Measurements from ENCODE around the gene SLC38A9.
"Not testable (repeated sequence)": the region's sequence is repeated elsewhere in the genome, so short reads cannot be mapped to it uniquely, and the experiment has no call there.

The SLC38A9 gene

DNA sequence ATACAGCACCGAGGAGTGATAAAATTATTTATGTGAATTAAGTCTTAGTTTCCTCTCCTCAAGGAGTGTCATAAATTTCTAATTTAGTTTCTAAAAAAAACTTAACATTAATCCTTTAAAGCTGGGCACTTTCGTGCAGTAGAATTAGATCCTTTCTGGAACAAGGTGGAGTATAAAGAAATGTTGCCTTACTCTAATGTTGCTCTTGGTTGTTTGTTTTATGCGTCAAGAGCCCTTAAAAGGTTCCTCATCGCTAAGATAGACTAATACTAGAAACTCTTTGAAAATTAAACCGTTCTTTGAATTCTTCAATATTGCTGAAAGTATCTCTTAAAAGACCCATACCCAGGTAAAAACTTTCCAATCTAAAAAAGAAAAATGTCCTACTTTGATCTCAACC, 93.8 kb downstream of the SLC38A9 start:
- no peak for DNase-seq (ENCODE audit: insufficient read length, low spot score)
- FAIRE-seq: no peak

DNA sequence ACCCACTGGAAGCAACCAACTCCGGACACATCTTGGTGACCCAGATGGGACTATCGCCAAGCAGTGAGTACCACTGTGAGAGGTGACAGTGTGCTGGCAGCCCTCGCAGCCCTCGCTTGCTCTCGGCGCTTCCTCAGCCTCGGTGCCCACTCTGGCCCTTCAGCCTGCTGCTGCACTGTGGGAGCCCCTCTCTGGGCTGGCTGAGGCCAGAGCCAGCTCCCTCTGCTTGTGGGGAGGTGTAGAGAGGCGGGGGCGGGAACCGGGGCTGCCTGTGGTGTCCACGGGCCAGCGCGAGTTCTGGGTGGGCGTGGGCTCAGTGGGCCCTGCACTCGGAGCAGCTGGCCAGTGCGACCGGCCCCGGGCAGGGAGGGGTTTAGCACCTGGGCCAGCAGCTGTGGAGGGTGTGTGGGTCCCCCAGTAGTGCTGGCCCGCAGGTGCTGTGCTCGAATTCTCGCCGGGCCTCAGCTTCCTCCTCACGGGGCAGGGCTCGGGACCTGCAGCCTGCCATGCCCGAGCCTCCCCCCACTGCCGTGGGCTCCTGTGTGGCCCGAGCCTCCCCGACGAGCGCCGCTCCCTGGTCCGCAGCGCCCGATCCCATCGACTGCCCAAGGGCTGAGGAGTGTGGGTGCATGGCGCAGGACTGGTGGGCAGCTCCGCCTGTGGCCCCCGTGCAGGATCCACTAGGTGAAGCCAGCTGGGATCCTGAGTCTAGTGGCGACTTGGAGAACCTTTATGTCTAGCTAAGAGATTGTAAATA, 98.8 kb downstream of the SLC38A9 start:
- no peak for FAIRE-seq
- no peak for DNase-seq (ENCODE audit: insufficient read length, low spot score)

DNA sequence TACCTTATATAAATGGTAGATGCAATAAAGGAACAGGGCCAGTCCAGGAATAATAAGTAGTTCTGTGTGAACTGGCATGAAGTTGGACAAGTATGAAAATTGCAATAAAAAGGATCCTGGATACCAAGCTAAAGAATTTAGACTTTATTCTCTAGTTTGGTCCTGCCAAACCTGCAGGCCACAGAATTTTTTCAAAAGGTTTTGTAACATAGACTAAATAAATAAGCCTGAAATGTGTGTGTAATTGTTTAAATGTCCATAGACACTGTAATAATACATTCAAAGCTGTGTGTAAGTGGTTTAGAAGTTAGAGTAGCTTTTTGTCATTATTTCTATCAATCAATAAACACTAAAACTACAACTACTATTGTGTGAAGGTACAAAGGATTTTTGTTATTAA, 101.6 kb downstream of the SLC38A9 start:
- no peak for DNase-seq (ENCODE audit: insufficient read length, low spot score)
- FAIRE-seq: no peak

DNA sequence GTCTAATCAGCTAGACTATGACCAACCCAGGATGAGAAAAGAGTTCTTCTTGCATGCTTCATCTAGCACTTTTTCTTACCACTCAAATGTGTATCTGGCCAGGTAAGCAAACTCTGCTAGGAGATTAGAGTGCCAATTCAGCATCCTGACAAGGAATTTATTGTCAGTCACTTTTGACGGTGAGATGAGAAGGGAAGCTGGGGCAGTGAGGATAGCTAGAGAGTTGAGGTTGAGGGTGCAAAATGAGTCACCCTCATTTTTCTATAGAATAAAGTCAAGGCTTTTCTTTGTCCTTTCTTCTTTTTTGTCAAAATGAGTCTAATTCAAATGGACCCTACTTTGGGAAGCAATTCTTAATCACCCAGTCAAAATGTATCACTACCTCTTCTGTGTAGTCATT, 102.7 kb downstream of the SLC38A9 start:
- no peak for FAIRE-seq
- no peak for DNase-seq (ENCODE audit: insufficient read length, low spot score)

DNA sequence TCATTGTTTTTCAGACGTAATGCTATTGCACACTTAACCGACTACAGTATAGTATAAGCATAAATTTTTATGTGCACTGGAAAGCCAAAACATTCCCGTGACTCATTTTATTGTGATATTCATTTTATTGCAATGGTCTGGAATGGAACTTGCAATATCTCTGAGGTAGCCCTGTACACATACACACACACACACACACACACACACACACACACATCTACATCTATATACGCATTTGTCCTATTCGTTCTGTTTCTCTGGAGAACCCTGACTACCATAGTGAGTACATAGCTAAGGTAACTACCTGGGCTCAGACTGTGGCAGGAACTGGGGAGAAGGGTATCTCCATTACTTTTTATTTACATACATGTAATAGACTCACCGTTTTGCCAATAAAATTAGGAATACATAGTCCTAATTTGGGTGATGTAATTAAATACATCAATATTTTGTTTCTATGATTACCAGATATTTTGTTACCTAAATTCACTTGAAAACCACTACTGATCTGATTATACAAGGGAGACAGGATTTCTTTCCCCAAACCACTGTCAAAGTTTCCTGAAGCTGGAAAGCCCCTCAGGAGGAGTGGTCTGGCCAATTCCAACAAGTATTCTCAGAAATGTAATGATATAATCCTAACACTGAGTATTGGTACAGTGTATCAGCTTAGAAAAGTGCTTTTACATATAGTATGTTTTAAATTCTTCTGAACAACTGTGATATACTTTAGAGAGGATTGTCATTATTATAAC, 103.4 kb downstream of the SLC38A9 start:
- DNase-seq (ENCODE audit: insufficient read length, low spot score): no peak
- FAIRE-seq: no peak

DNA sequence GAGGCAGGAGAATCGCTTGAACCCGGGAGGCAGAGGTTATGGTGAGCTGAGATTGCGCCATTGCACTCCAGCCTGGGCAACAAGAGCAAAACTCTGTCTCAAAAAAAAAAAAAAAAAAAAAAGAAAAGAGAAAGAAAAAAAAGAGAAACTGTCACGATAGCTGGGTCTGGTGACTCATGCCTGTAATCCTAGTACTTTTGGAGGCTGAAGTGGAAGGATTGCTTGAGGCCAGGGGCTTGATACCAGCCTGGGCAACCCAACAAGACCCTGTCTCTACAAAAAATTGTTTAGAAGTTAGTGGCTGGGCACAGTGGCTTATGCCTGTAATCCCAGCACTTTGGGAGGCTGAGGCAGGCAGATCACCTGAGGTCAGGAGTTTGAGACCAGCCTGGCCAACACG, 104.8 kb downstream of the SLC38A9 start:
- DNase-seq (ENCODE audit: insufficient read length, low spot score); FAIRE-seq: not testable (repeated sequence)

DNA sequence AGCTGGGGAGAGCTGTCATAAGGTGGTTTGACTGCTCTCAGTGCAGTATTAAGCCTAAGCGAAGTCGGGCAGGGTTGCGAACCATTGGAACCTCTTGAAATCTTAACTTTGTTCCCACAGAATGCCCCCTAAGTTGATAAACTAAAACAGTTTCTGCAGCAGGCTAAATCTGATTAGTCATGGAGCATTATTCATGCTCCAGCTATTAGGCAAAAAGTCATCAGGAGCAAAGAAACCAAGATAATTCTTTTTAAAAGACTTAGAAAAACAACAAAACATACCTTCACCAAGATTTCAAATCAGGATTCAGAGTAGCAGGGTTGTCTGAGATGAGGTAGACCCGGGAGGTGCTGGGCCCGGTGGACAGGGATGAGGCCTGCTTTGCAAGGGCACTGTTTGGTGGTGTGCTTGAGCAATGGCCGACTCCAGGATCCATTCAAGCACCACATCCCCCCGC, 107.5 kb downstream of the SLC38A9 start:
- DNase-seq (ENCODE audit: insufficient read length, low spot score) (no peak), FAIRE-seq (no peak)

DNA sequence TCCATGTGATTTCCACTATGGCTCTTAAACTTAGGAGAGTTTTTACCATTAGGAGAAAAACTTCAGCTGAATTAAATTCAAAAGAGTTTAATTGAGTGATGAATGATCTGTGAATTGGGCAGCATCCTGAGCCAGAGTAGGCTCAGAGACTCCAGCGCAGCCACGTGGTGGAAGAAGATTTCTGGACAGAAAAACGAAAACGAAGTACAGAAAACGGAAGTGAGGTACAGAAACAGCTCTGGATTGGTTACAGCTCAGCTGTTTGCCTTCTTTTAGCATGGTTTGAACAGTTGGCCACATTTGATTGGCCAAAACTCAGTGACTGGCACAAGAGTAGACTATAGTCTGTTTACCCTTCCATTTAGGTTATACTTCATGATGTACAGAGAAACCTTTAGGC, 108.2 kb downstream of the SLC38A9 start:
- FAIRE-seq: no peak
- DNase-seq (ENCODE audit: insufficient read length, low spot score): no peak

DNA sequence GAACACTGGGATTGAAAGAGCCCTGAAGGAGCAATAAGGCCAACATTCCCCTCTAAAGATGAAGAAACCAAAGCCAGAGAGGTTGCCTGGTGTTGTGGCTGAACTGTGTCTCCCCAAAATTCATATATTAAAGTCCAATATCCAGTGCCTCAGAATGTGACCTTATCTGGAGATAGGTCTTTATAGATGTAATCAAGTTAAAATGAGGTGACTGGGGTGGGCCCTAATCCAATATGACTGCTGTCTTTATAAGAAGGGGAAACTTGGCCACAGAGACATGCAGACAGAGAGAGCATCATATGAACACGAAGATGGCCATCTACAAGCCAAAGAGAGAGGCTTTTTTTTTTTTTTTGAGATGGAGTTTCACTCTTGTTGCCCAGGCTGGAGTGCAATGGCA, 110.5 kb downstream of the SLC38A9 start:
- FAIRE-seq (no peak), DNase-seq (ENCODE audit: insufficient read length, low spot score) (no peak)

DNA sequence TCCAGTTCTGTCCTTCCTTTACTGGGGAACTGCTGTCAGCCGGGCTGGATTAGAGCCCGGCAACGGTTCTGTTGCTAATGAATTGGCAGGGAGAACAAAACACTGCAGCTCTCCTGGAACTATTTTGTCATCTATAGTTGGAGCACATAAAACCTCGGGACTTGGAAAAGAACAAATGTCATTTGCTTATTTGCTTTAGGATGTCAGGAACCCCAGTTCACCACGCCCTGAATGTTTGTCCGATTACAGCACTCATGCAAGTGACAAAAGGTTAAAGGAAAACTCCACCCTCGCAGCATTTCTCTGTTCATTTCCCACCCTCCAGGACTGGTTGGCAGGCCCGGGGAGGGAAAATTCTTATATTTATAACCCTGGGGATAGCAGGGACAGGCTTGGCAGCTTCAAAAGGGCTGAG, 110.9 kb downstream of the SLC38A9 start:
- peak; percentile 56 for DNase-seq (ENCODE audit: insufficient read length, low spot score)
- FAIRE-seq: no peak

DNA sequence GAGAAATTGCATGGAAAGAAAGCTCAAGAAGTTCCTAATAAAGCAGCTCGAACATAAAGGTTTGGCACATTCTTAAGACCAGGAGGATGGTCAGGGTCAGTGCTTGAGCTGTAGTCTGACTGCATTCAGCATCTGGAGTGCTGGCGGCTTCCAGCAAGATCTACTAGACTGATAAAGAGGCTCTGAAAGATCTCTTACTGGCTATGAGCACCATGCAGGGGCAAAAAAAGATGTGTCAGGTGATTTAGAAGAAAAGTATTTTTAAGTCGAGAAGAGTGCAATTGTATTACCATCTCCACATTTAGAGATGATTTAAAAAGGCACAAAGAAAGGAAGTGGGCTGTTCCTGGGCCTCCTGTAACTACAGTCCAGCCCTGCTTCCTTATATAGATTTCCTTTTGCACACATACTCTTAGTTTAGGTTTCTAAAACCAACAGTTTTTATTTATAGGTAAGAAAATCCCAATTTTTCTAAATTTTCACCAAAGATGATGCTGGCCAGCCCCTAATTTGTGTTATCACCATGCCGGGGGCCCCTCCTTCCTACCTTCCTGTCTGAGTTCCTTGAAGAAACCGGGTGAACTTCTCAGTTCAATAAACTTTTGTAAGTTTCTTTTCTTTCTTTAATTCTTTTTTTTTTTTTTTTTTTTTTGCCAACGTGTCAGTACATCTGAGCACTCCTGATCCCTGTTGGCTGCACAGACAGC, 111.5 kb downstream of the SLC38A9 start:
- DNase-seq (ENCODE audit: insufficient read length, low spot score) (no peak), FAIRE-seq (no peak)

DNA sequence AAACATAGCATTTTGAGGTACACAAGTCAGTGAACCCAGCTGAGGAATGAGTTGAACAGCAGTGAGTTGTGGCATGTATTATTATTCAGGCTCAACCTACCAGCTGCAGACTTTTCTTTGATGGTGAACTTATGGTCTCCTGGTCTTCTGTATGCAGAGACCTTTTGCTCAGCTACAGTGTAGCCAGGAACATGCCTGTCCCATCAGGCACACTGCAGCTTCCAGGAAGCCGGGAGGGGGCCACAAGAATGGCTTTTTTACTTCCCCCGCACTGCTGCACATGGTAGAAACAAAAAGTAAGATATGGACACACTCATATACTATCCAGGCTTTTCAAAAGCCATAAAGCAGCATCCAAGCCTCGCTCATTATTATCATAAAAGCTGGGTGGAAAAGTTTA, 112.0 kb downstream of the SLC38A9 start:
- no peak for DNase-seq (ENCODE audit: insufficient read length, low spot score)
- no peak for FAIRE-seq

DNA sequence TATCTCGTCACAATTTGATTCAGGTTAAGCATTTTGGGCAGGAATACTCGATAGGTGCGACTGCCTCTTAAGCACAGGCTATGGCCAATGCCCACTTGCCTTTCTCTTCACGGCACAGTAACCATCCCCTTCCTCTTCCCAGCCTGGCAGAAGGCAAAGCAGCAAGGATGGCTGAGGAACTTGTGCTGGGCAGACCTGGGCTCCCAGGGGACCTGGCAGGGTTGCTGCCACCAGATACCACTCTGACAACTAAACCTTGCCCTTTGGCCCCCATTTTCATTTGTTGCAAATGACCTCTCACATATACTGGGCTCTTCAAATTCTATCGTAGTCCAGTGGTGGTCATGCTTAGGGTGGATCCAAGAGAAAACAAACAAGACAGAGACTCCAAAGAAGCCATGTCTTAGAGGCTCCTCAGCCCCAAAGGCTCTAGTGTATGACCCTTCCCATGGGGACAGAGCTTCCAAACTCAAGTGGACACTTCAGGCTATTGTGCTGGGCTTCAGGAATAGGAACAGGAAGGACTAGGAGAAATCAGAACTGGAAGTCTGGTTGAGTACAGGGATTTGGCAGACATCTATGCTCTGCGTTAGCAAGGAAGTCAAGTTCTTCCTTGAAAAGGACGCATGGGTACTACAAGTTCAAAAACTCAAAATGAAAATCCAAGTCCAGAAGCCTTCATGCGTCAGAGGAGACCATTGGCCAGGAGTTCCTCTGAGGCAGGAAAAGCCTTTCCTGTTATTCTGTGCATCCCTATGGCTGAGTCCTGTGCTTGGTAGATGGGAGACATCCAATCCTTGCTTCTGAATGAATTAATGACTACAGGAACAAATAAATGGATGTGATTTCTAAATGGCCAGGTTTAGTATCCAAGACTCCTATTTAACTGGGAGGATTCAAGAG, 112.7 kb downstream of the SLC38A9 start:
- DNase-seq (ENCODE audit: insufficient read length, low spot score) (no peak), FAIRE-seq (no peak)

DNA sequence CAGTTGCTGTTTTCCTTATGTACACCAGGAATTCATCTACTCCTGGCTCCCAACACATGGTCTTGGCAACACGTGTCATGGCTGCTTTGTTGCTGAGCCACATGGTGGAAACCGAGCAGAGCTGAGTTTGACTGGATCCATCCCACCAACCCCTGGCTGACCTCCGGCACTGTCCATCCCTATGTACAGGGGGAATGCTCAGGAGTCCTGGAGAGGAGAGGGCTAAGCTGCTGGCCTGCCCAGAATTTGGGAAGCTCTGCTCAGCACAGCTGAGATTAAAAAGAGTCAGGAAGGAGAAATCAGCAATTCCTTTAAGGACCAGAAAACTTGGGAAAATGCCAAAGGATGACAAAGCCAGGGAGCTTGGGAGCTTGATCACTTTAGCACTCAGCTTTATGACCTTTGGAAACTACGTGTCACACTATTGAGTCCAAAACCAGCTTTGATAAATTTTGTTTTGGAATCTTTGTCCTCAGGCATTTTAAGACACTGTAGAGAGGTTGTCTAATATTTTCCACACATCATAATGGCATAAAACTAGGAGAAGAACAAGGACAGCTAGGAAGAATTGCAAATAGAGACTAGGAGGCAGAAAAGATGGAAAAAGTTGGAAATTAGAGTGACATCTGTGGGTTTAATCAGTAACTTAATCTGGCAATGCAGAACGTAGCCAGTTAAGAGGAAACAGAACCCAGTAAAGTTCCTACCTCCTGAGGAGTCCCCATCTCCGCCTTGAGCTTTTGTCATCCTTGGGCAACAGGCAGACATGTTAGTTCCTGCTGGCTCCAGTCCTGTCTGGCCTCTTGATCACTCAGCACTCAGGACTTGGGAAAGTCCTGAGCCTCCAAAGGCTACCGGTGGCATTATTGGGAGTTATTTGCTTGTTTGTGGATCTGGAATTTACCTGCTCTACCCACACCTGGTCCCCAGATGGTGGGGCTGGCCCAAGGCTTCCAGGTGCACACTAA, 114.8 kb downstream of the SLC38A9 start:
- no peak for FAIRE-seq
- DNase-seq (ENCODE audit: insufficient read length, low spot score): peak; percentile 37

DNA sequence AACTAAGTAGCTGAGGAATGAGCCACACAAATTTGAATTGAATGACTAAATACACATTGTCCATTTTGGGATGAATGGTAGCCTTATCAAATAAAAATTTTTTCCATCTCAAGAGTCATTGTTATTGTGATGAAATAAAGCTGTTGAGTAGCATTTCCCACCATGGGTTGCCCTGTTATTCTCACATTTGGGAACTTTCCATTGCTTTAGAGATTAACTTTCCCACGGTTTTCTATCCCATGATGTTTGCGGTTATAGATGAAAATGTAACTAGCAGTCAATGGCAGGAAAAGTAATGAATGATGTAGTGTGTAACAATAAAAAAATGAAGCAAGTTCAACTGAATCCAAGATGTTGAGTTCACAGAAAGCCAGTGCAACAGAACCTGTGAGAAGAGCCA, 117.5 kb downstream of the SLC38A9 start:
- FAIRE-seq: no peak

DNA sequence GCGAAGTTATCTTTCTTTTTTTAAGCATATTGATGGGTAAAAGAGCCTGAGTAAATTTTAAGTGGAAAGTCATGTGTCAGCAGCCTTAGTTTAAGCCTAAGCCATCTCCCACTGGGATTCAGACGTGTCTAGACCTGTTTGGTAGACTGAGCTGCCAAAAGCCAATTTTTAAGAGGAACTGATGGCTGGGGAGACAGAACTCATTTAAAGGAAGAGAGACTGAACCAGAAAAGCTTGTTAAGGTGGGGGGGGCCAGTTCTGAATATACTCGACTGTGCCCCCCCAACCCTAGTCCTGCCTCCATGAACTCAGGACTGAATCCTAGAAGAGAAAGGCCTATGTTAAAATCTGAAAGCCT, 119.0 kb downstream of the SLC38A9 start:
- DNase-seq (ENCODE audit: insufficient read length, low spot score) (peak; percentile 45), FAIRE-seq (no peak)

More for the DNA sequence above, 117.5 kb downstream of the SLC38A9 start:
- no peak for DNase-seq (ENCODE audit: insufficient read length, low spot score)

DNA sequence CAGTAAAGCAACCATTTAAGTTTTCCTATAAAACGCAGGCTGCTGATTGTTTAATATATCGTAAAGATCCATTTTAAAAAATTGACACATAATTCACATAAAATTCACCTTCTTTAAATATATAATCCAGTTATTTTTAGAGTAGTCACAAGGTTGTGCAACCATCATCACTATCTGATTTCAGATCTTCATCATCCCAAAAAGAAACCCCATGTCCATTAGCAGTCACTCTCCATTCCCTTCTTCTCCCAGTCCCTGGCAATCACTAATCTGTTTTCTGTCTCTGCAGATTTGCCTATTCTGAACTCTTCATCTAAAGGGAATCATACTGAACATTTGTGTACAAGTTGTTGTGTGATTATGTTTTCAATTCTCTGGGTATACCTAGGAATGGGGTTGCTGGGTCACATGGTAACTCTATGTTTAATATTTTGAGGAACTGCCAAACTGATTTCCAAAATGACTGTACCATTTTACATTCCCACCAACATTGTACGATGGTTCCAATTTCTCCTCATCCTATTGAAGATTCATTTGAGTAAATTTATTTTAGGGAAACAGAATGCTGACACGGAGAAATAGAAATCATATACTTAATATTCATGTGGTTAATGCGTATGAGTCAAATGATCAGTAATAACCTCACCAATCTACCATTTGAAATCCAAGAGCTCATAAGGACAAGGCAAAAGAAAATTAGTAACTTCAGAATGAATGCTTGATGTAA, 119.6 kb downstream of the SLC38A9 start:
- FAIRE-seq: no peak

DNA sequence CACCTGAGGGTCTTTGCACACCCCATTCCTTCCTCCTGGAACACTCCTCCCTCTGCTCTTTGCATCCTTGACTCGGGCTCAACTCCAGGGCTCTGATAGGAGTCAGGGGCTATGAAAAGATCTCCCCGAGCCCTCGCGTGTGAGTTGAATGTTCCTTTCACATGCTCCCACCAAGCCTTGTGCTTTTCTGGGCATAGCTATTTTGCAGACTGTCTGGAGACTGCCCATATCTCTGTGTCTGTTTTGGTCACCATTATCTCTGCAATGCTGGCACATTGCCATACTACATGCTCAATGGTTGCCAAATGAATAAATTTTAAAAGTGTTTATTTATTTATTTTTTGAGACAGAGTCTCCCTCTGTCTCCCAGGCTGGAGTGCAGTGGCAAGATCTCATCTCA, 120.4 kb downstream of the SLC38A9 start:
- DNase-seq (ENCODE audit: insufficient read length, low spot score) (no peak), FAIRE-seq (no peak)

More for the DNA sequence above, 119.6 kb downstream of the SLC38A9 start:
- DNase-seq (ENCODE audit: insufficient read length, low spot score): no peak

DNA sequence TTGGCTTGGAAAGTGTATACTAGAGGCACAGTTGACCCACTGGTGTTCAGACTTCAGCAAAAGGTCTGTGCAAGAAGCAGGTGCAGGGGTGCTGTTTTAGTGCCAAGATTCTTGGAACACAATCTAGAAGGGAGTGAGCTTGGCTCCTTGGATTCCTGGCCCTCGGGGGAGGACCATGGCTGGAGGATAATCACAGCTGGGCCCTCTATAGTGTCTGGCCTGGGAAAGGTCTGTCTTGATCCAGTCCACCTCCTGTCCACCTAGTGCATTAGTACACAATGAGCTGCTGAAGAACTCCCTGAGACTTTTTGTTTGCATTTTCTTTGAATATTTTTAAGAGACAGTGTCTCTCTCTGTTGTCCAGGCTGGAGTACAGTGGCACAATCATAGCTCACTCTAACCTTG, 126.9 kb downstream of the SLC38A9 start:
- no peak for FAIRE-seq
- DNase-seq (ENCODE audit: insufficient read length, low spot score): no peak
